ENCODE measurements around the gene NKAIN4.
"Not testable (repeated sequence)": the region's sequence is repeated elsewhere in the genome, so short reads cannot be mapped to it uniquely, and the experiment has no call there.

NKAIN4 gene

DNA sequence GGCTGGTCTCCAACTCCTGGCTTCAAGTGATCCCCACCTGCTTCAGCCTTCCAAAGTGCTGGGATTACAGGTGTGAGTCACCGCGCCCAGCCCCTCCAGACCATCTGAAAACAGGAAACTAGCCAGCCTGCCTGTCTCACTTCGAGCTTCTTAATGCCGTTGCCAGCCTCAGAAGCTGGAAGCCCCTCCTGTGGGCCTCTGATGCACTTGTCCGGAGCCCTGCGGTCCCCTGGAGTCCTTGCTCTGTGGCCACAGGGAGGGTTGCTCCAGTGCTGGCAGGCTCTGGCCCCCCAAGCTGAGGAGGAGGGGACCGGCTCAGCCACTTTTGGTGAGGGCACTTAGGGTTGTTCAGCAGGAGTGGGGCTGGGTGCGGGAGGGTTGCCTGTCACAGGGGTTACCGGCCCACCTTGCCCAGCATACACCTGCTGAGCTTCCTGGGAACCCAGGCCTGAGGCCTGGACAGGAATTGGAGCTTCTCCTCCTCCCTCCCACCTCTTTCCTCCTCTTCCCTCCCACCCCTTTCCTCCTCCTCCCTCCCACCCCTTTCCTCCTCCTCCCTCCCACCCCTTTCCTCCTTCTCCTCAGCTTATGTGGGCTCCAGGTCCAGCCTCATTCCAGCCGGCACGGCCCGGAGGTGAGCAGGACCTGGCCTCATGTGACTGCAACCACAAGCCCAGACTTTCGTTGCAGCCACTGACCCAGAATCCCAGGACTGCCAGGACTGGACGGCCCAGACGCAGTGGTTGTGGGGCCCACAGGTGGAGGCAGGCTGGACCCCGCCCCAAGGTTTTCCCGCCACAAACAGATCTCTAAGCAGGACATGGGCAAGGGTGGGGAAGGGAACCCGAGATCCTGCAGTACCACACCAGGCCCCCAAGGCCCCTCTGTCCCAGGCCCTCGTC, 28.0 kb downstream of the NKAIN4 start:
- no peak for ATAC-seq

DNA sequence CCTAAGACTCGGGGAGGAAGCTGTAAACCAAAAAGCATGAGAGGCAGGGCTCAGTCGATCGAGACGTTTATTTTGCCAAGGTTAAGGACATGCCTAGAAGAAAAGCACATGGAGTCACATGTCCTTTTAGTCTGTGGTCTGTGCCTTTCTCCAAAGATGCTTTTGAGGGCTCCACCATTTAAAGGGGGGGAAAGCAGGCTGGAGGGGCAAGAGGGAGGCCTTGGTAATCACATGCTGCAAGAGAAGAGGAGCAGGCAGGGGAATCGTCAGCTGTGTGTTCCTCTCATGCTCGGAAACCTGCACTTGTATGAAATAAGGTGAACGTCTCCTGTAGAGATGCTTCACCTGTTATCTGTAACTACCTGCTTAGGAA, 29.2 kb downstream of the NKAIN4 start:
- H3K36me3 Mint-ChIP-seq = no peaks in the 10 kb centered on the region
- no peak overlapping the region for H3K27ac Mint-ChIP-seq
- DNase-seq (ENCODE audit: low spot score in 2 of 2) (no peak), ATAC-seq (no peak)
- H3K4me1 Mint-ChIP-seq = peaks cover 6% of the 10 kb centered on the region
- H3K9me3 Mint-ChIP-seq = no peaks in the 10 kb centered on the region
- no peak overlapping the region for H3K4me3 Mint-ChIP-seq

More for the DNA sequence above, 28.0 kb downstream of the NKAIN4 start:
- no peak overlapping the region for H3K4me3 Mint-ChIP-seq
- no peak overlapping the region for H3K27ac Mint-ChIP-seq
- H3K9me3 Mint-ChIP-seq = no peaks in the 10 kb centered on the region
- no peaks in the 10 kb centered on the region for H3K36me3 Mint-ChIP-seq
- DNase-seq (ENCODE audit: low spot score in 2 of 2) = no peak
- peaks cover 6% of the 10 kb centered on the region for H3K4me1 Mint-ChIP-seq

DNA sequence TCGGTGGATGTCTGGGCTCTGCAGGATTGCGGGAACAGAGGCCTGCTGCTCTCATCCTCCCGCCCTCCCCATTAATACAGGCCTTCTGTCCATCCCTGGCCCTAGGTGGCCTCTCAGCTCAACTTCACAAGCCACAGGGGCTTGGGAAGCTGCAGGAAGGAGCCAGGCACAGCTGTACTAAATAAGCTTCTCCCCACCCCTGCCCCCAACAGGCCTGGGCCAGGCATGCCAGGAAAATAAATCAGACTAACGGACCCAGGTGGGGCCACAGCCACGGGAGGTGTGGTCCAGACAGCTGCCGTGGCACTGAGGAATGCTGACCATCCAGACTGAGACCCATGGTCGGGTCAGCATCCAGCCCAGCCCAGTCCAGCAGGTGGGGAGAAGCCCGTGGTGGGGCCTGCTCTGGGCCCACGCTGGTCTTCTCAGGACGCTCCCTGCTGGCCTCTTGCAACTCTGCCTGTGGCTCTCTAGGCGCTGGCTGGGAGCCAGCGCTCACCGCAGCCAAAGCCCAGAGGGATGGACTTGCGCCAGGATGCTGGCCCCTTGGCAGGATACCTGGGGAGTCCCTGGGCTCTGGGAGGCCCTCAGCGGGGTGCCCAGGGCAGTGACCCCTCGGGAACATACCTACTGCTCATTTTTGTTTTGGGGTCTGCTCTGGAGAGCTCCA, 29.7 kb downstream of the NKAIN4 start:
- Mint-ChIP-seq H3K4me1 (peaks cover 6% of the 10 kb centered on the region), H3K27ac (no peak overlapping the region), H3K4me3 (no peak overlapping the region), H3K36me3 (no peaks in the 10 kb centered on the region), H3K9me3 (no peaks in the 10 kb centered on the region)
- ATAC-seq (no peak), DNase-seq (ENCODE audit: low spot score in 2 of 2) (no peak)

DNA sequence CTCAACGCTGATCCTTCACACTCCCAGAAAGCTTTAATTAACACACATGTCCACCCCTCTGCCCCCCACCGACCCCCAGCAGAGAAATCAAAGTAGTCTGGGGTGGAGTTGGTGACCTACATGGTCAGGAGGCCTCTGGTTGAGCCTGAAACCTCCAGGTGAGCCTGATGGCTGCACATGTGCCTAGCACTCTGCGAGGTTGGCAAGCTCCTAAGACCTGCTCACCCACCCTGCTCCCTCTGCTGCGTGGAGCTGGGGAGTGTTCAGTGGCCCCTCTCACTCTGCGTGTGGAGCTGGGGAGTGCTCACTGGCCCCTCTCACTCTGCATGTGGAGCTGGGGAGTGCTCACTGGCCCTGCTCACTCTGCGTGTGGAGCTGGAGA, 30.4 kb downstream of the NKAIN4 start:
- ATAC-seq = no peak
- Mint-ChIP-seq H3K36me3 (no peaks in the 10 kb centered on the region), H3K4me1 (peaks cover 6% of the 10 kb centered on the region), H3K4me3 (no peak overlapping the region), H3K9me3 (no peaks in the 10 kb centered on the region), H3K27ac (no peak overlapping the region)
- DNase-seq (ENCODE audit: low spot score in 2 of 2) = no peak

DNA sequence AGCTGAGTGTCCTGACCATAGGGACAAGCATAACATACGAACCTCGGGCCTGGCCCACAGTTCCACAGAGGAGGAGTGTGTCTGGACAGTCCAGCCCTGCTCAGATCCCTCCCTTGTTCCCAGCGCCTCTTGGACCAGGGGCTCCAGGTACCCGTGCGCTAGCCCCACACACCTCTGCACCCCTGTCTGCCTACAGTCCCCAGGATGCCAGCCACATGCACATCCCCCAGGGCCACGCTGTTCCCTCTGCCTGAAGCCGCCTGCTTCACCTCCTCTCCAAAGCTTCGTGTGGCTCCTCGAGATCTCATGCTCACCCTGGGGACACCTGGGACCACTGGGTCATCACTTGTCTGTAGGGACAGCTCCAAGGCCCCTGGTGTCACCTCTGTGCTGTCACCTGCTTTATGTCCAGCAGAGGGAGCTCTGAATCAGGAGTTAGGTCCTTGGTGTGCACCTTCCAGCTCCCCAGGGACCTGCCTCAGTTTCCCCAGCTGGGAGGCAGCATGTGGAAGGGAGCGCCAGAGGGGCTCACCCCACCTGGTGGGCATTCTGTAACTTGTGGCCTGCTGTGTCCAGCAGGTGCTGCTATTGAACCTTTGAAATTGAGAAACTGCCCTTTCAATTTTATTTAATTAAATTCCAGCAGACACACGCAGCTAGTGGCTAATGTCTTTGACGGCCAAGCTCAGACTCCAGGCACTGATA, 31.0 kb downstream of the NKAIN4 start:
- peaks cover 6% of the 10 kb centered on the region for H3K4me1 Mint-ChIP-seq
- H3K36me3 Mint-ChIP-seq = no peaks in the 10 kb centered on the region
- no peaks in the 10 kb centered on the region for H3K9me3 Mint-ChIP-seq
- DNase-seq (ENCODE audit: low spot score in 2 of 2) (peak; percentile 36 to 74), ATAC-seq (peak; percentile 54)
- no peak overlapping the region for H3K27ac Mint-ChIP-seq
- H3K4me3 Mint-ChIP-seq = no peak overlapping the region

DNA sequence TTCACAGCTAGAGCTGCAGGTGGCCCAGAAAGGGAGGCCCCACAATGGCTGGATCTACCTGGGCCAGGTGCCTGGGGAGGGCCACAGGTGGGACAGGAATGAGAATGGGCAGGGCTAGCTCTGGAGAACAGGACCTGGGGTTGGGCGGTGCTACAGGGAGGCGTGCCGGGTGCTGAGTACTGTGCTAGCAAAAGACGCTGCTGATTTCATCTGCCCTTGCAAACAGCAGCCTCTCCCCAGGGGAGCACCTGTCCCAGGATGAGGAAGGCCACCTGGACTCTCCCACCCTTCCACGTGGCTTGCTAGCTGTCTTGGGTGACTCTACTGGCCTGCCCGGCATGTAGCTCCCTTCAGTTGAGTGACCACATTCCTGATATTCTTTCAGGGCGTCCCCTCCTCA, 31.7 kb downstream of the NKAIN4 start:
- H3K4me3 Mint-ChIP-seq = no peak overlapping the region
- no peaks in the 10 kb centered on the region for H3K9me3 Mint-ChIP-seq
- no peaks in the 10 kb centered on the region for H3K36me3 Mint-ChIP-seq
- peaks cover 6% of the 10 kb centered on the region for H3K4me1 Mint-ChIP-seq
- ATAC-seq (no peak), DNase-seq (ENCODE audit: low spot score in 2 of 2) (no peak)
- H3K27ac Mint-ChIP-seq = no peak overlapping the region

DNA sequence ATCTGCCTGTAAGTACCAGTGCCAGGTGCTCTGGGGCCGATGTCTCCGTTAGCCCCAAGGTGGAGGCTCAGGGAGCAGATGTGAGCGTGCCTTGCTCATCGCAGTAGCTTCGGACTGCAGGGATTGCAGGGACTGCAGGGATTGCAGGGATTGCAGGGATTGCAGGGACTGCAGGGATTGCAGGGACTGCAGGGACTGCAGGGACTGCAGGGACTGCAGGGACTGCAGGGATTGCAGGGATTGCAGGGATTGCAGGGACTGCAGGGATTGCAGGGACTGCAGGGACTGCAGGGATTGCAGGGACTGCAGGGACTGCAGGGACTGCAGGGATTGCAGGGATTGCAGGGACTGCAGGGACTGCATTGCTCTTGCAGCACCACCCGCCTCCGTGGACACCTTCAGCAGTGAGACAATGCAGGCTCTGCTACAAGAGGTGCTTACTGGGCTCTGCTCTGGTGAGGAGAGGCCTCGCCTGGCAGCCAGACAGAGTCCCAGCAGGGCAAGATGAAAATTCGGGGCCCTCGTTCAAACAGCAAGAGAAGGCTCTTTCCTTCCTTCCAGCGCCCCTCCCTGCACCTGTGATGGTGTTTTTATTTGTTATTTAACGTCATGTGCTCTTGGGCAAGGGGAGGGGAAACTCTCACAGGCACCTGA, 32.7 kb downstream of the NKAIN4 start:
- H3K27ac Mint-ChIP-seq; DNase-seq (ENCODE audit: low spot score in 2 of 2); ATAC-seq; H3K4me3 Mint-ChIP-seq; H3K36me3 Mint-ChIP-seq; H3K9me3 Mint-ChIP-seq: not testable (repeated sequence)
- peaks cover 13% of the 10 kb centered on the region for H3K4me1 Mint-ChIP-seq

DNA sequence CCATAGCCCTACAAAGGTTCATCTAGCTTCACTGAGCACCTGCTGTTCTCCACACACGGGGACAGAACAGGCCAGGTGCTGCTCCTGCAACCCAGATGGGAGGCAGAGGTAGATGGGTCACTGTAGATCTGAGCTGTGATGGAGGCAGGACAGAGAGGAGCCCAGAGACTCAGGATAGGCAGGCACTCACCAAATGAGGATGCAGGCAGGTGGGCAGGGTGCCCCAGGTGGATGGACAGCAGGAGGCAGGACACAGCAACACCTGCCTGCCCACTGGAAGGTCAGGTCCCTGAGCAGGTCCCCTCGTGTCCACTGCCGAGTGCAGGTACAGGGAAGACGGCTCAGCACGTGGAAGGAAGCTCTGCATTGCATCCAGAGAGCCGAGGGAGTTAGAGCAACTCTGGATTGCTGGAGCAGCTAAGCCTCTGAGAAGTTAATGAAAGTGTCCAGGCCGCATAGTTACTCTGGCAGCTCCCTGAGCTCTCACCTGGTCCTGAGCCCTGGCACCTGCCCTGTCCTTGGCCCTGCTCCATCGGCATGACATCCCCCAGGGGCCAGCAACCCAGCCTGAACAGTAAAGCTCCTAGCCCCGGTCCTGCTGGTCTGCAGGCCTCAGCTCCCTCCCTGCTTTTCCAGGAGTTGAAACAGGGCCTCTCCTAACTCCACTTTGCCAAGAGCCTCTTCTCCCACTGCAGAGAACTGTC, 33.4 kb downstream of the NKAIN4 start:
- no peak for DNase-seq (ENCODE audit: low spot score in 2 of 2)
- ATAC-seq = no peak
- H3K27ac Mint-ChIP-seq = no peak overlapping the region
- no peak overlapping the region for H3K4me3 Mint-ChIP-seq
- H3K9me3 Mint-ChIP-seq = no peaks in the 10 kb centered on the region
- H3K36me3 Mint-ChIP-seq = no peaks in the 10 kb centered on the region
- H3K4me1 Mint-ChIP-seq = peaks cover 13% of the 10 kb centered on the region

DNA sequence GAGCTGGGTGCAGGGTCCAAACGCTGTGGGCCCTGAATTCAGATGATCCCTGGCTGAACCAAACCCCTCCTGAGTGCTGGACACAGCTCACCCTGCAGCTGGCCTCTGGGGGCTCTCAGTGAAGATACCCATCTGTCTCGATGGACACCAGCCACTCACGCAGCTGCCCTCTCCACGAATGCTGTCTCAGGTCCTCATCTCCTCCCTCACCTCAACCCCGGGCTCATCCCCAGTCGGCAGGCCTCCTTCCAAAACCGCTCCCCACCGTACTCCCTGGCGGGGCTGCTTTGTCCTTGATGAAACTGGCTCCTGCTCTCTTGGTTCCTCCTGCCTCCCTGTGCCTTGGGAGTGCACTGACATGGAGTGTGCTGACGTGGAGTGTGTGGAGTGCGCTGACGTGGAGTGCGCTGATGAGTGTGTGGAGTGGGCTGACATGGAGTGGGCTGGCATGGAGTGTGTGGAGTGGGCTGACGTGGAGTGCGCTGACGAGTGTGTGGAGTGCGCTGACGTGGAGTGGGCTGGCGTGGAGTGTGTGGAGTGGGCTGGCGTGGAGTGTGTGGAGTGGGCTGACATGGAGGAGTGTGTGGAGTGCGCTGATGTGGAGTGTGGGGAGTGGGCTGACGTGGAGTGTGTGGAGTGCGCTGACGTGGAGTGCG, 34.3 kb downstream of the NKAIN4 start:
- Mint-ChIP-seq H3K9me3 (no peaks in the 10 kb centered on the region), H3K27ac (no peak overlapping the region), H3K4me1 (peaks cover 18% of the 10 kb centered on the region), H3K36me3 (peaks cover 5% of the 10 kb centered on the region), H3K4me3 (no peak overlapping the region)
- no peak for DNase-seq (ENCODE audit: low spot score in 2 of 2)
- no peak for ATAC-seq

DNA sequence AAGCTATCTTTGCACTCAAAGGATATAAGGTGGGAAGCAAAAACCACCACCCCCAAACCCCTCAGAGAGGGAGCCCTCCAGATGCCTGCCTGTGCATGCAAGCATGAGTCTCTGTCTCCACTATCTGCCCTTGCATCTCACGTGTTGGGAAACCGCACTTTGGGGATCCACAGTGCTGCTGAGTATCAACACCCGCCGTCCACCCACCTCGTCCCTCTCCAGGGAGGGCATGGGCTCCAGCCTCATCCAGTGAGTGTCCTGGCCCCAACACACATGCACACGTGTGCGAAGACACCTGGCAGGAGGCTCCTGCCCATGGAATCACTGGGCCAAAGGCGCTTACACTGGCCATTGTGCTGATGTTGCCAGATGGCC, 34.8 kb downstream of the NKAIN4 start:
- Mint-ChIP-seq H3K4me1 (peaks cover 24% of the 10 kb centered on the region), H3K4me3 (no peak overlapping the region), H3K27ac (no peak overlapping the region), H3K36me3 (peaks cover 10% of the 10 kb centered on the region), H3K9me3 (no peaks in the 10 kb centered on the region)
- no peak for ATAC-seq
- no peak for DNase-seq (ENCODE audit: low spot score in 2 of 2)

DNA sequence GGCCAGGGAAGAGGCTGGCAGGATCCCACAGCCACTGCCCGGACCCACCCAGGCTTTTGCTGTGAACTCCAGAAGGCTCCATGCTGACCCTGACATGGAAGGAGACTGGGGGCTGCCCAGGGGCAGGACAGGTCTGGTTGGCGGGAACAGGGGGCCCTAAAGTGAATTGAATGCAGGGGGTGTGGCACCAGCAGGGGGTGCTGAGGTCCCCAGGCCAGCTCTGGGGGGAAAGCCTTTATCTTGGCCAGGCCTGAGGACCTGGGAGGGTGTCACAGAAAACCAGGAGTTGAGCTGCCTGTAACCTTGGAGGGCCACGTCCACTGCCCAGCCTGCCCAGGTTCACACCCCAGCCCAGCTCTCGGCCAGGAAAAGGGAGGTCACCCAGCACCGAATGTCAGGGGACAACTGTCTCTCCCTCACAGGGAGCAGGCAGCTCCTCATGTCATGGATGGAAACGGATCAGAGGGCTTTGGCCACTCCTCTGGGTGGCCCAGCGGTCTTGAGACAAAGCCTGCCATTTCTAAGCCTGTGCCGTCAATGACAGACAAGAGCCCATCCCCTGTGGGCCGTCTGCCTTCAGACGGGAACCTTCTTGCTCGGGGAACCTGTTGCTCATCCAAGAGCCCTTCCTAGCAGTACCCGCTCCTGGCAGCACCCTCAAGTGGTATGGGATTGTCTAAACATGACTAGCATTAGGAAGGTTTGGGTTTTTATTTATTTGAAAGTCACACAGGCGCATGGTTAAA, 35.4 kb downstream of the NKAIN4 start:
- ATAC-seq (no peak), DNase-seq (ENCODE audit: low spot score in 2 of 2) (no peak)
- Mint-ChIP-seq H3K36me3 (peaks cover 16% of the 10 kb centered on the region), H3K4me3 (no peak overlapping the region), H3K4me1 (peaks cover 29% of the 10 kb centered on the region), H3K9me3 (no peaks in the 10 kb centered on the region), H3K27ac (no peak overlapping the region)

DNA sequence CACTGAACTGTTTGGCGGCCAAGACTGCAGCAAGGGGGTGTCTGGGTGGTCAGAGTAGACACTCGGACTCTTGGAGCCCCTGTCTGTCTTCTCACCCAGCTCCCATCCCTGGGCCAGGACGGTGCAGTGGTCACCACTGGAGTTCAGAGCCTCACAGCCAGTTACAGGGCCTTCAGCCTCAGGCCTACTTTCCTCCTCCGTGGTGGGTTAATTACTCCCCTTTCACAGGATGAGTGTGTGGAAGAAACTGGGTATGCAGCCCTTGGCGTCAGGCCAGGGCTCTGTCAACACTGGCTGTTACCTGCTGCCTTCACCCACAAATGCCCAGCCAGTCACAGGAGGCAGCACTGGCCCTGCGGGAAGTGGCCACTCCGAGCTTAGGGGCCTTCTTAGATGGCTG, 36.6 kb downstream of the NKAIN4 start:
- Mint-ChIP-seq H3K36me3 (peaks cover 28% of the 10 kb centered on the region), H3K4me1 (peaks cover 35% of the 10 kb centered on the region), H3K9me3 (no peaks in the 10 kb centered on the region), H3K27ac (no peak overlapping the region), H3K4me3 (no peak overlapping the region)
- DNase-seq (ENCODE audit: low spot score in 2 of 2) (no peak), ATAC-seq (no peak)

DNA sequence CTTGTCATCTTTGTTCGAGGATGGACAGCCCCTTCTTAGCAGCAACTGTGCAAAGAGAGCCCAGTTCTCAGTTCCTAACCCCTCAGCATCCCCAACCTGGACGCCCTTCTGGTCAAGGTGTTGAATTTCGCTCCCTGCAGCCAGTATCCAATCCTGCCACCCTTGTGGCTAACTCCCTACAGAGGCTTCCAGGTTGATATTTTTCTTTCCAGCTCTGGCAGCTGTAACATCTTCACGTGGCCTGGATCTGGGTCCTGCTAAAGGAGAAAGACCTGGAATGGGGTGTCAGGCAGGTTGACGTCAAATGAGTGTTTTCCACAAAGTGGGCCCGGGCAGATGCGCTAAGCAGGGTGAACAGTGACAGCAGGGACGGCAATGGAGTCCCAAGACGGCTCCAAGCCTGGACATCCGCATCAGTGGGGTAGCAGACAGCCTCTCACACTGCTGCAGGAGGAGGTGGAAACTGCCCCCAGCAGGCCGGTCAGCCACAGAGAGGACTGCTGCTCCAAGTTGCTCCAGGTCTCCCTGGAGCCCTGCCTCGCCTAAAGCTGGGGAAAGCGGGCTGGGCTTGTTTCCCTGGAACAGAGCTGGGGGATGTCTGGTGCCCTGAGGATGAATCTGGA, 37.3 kb downstream of the NKAIN4 start:
- Mint-ChIP-seq H3K27ac (peak overlapping the region; percentile 64), H3K4me1 (peaks cover 42% of the 10 kb centered on the region), H3K9me3 (no peaks in the 10 kb centered on the region), H3K36me3 (peaks cover 35% of the 10 kb centered on the region), H3K4me3 (peak overlapping the region; percentile 89)
- ATAC-seq = no peak
- DNase-seq (ENCODE audit: low spot score in 2 of 2) = no peak

Data from stimulated activated effector memory CD8-positive, alpha-beta T cell treated with anti-CD3 and anti-CD28 coated beads, Interleukin-12 subunit alpha, Interleukin-12 subunit beta, amount 100 ng/mL, for 72 hours (primary cell).